Left kidney (tissue), 2 donors: ENCODE measurements around the gene PLA2G4D. TPM values are rescaled to one million over a fixed set of nuclear protein-coding genes. Genes with fewer than 3 reads are reported as not detected.

Source experiments
- DNase-seq: peaks from one replicate; pipeline ENCODE4 v3.0.0-alpha.2; 2013
- polyA plus RNA-seq: library from polyadenylated mRNA; unstranded; fragments of 120-200 nt; gene quantifications from one replicate; pipeline ENCODE4 v1.2.1, GENCODE V29; 2013; ENCODE audit not compliant: insufficient read length

Gene PLA2G4D
- polyA plus RNA-seq, 1 donor, result 0.07 TPM

DNA sequence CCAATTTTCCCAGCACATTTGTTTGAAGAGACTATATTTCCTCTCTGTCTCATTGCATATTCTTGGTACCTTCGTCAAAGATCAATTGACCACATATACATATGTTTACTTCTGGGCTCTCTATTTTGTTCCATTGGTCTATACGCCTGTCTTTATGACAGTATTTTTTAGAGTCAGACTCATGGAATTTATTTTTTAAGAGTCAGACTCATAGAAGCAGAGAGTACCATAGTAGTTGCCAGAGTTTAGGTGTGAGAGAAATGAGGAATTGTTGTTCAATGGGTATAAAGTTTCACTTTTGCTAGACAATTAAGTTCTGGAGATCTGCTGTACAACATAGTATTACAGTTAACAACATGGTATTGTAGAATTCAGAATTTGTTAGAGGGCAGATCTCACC, 35.0 kb upstream of the PLA2G4D start:
- no peak for DNase-seq

DNA sequence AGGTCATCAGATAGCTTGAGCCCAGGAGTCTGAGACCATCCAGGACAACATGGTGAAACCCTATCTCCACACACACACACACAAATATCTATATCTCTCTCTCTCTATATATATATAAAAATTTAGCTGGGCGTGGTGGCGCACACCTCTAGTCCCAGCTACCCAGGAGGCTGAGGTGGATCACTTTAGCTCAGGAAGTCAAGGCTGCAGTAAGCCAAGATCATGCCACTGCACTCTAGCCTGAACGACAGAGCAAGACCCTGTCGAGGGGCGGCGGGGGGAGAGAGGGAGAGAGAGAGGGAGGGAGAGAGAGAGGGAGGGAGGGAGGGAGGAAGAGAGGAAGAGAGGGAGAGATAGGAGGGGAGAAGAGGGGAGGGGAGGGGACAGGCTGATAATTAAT, 34.1 kb upstream of the PLA2G4D start:
- DNase-seq, result no peak

DNA sequence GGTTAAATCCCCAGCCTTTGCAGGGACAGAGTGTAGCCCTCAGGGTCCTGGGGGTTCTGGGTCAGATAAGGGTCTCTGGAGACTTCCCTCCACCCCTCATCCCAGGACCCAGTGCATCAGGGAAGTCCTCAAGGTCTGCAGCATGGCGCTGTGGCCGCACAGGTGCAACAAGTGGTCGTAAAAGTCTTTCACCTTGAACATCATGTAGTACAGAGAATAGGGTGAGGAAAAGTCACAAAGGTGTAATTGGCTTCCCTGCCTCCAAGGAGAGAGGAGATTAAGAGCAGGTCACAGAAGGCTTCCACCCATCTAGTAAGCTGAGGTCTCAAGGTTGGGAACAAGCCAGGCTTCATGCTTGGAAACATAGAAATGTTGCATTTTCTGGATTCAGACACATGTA, 29.2 kb upstream of the PLA2G4D start:
- DNase-seq, result no peak

DNA sequence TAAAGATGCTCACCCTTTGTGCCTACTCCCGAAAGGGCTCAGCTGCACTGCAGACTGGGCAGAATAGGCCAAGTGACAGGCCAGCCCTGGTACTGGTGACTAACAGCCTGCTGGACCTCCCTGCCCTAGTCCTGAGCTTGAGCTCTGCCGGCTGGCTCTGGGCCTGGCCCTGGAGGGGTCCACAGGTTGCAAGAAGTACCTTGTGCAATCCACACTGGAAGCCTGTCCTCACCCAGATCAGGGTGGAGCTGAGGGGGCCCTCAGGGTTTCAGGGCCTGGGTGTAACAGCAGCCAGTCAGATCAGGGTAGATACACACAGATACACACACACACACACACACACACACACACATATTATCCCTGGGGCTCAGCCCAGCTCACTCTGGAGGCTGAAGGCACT, 27.3 kb upstream of the PLA2G4D start:
- DNase-seq, result no peak

DNA sequence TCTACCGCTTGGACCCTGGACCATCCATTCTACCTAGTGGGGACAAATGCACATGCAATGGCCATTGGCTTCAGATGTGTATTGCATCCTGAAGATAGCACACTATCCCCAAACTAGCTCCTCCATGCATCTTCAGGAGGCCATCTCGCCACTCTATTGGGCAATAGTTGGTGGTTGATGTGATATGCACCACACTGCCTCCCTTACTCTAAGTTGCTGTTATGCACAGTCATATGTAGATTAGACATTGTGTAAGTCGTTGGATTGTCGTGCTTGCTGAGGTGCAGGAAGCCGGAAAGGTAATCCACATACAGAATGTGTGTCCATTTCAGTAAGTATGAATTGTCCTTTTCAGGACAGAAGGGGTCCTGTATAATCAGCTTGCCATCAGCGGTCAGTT, 26.7 kb upstream of the PLA2G4D start:
- no peak for DNase-seq

DNA sequence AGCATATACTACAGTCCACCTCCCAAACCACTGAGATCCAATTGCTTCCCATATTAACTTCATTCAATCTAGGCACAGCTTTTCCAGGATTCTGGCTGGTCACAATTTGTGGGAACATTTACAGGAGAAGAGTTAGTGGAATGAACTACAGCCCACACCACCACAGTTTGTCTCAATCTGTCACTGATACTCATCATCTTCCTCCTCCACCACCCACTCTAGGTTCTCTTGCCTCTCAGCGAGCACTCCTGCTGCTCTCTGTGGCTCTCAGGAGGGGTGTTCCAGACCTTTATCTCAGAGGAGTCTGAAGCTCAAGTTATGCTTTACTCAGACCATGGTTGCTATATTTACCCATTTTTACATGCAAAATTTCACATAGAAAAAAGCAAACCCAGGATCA, 25.9 kb upstream of the PLA2G4D start:
- DNase-seq, result no peak

DNA sequence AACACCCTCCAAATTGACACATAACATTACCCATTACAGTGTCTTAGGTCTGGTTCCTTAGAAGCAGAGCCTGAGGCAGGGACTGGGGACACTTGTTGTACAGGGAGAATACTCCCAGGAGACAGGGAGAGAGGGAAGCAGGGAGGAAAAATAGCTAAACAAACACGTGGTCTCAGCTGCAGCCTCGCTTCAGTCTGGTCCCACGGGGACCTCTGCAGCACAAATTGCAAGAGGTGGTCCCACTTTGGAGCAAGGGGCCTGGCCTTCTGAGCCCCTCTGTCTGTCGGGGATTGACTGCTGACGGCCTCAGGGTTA, 25.0 kb upstream of the PLA2G4D start:
- no peak for DNase-seq

DNA sequence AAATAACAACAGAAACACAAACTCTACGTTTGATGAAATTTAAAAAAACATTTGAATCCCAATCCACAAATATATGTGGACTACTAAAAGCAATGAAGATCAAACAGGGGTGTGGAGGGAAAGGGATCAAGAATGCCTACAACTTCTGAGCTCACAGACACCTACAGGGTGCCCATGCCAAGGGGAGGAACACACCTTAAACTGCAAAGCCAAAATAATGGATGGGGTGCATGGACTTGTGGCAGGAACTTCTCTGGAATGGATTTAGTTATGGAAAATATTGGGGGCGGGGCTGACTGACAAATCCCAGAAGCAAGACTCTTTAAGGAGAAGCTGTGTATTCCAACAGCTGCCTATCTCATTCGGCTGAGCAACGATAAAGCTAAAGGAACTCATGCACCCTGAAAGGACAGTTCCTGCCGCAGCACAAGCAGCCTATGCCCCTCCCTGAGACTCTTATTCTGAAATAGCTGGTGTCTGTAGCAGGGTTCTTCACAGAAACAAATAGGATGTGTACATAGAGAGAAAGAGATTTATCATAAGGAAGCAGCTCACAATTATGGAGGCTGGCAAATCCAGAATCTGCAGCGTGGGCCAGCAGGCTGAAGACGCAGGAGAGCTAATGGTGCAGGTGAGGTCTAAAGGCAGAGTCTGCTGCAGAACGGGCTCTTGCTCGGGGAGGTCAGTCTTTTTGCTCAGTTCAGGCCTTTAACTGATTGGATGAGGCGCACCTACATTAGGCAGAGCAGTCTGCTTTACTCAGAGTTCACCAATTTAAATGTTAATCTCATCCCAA, 24.5 kb upstream of the PLA2G4D start:
- DNase-seq, result no peak

DNA sequence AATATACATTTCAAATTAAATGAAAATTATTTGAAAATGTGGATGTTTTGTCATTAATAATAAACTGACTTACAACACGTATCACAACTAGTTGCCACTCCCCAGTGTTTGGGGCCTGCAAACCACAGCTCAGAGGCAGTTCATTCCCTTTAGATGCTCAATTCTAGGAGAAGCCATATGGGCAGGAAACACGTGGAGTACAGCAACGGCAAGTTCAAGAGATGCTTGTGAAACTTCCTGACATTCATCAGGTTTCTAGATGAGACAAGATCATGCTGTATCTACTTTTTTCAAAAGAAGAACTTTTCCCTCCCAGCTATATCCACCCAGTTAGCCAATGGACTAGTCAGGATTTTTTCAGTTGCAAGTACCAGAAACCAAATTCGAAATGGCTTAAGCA, 17.6 kb upstream of the PLA2G4D start:
- no peak for DNase-seq

DNA sequence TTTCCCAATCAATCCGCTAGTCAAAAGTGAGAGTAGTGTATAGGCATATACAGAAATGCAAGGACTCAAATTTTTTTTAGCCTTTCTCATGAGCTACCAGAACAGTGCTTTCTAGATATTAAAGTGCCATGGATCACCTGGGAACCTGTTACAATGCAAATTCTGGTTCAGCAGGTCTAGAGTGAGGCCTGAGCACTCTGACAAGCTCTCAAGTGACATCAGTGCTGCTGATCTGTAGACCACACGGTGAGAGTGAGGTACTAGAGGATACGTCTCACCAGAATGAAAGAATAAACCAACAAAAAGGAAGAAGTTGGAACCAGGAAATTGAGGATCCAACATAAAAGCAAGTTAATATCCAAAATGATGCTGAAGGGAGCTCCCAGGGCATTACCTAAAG, 16.0 kb upstream of the PLA2G4D start:
- no peak for DNase-seq

DNA sequence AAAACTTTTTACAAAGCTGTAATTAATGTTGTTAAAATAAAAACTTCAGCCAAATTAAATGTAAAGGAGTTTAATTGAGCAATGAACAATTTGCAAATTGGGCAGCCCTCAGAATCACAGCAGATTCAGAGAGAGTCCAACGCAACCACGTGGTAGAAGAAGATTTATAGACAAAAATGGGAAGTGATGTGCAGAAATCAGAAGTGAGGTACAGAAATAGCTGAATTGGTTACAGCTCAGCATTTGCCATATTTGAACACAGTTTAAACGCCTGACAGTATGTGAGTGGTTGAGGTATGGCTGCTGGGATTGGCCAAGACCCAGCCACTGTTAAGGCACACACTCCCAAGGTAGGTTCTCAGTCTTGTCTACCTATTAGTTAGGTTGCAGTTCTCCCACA, 14.4 kb upstream of the PLA2G4D start:
- DNase-seq, result no peak

DNA sequence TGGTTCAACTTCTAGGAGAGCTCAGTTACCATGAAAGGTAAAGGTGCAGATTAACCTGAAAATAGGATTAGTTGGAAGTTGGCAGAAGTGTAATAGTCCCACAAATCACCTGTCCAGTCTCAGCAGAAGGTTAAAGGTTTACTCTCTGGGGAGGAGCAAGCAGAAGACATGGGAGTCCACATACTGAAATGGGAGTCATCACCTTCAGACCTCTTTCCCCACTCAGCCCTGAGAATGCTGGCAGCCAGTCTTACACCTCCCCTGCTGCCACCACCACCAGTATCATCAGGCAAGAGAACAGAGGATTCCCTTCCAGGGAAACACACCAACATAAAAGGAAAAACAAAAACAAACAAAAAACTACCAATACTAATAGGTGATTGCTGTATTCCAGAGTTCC, 13.8 kb upstream of the PLA2G4D start:
- no peak for DNase-seq

DNA sequence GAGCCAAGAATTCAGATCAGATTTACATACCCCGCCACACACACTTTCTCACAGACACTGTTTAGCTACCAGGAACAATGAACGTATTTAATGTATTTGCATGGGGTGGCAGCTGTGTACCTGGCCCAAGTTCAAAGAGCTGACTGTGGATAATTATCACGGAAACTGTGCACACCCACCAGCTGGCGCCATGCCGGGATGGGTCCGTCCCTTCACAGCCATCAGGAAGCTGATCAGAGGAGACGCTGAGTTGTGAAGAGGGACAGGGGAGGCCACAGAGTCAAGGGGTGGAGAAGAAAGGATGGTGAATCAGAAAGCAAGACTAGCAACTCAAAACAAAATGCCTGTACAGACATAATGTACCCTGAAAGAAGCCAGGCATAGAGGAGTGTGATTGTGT, 13.1 kb upstream of the PLA2G4D start:
- no peak for DNase-seq

DNA sequence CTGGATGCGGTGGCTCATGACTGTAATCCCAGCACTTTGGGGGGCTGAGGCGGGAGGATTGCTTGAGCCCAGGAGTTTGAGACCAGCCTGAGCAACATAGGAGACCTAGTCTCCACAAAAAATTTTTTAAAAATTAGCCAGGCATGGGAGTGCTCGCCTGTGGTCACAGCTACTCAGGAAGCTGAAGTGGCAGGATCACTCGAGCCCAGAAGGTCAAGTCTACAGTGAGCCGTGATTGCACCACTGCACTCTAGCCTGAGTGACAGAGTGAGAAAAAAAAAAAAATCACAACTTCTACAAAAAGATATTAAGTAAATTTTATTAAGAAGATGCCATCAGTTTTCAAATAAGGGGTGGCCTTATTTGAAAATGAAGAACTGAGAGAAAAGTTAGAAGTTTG, 11.9 kb upstream of the PLA2G4D start:
- DNase-seq, result no peak

DNA sequence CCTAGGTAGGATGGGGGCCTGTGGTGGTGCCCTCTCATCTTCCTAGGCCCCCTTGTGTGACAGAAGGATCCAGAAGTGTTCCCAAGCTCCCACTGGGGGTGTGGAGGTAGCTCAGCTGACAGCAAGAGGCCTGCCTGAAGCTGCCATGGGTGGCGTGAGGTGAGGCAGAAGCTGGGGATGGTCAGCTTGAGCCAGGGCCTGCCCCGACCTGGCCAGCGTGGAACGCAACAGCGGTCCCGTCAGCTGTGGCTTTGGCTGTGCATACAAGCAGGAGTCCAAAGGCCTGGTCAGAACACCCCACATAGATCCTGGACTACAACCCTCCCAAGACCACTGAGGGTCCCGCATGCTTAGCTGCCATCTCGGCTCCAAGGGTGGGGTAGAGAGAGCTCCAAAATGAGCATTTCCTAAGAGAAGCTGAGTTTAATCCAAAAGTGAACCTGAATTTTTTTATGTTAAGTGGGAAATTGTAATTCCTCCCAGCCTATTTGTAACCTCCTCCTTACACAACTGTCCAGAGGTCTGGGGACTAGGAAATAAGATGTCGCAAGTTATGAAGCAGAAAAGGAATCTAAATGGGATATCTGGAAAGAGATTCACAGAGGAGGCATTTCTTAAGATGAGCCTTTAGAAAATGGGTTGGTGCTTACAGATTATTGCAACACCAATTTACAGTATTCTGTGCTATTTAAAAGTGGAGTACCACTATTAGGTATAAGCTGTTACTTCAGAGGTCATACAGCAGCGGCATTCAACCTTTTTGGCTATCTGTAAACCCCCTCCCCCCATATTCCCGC, 9.9 kb upstream of the PLA2G4D start:
- DNase-seq, result no peak

DNA sequence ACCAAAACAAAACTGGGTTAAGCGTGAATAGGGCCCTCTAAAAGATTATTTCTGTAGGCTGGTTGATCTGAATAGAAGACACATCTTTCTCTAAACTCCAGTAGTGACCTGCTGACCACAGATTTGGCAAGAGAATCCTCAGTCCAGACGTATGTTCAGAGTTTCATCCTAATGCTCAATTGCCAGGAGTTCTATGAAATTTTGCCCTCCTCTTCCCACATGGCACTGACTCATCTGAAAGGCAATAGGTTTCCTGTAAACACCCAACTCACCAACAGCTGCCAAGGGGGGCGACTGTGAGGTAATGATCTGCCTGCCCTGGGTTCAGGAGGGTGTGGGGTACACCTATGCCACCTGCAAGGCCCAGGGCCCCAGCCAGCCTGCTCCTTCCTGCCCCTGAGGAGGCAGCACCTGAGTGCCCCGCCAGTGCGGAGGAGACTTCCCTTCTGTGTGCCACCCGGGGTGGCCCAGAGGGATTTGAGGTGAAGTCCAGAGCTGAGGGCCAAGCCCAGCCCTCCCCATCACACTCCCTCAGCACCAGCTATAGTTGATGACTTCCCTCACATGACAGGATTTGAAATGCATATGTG, 8.4 kb upstream of the PLA2G4D start:
- DNase-seq, result no peak

DNA sequence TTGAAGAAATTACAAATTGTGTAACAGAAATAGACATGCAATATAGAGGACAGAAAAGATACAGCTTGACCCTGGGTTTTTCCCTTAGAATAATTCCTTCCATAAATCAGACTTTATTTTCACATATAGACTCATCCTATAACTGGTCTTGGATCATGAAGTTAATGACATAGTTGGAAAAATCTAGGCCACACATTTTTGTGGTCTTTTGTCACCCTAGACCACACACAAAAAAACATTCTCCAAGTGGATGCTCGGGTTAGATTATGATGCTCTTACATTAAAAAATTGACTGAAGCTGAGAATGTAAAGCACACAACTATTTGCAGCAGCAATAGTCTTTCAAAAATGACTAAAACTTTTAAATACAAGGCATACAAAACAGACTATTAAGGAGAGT, 7.5 kb upstream of the PLA2G4D start:
- no peak for DNase-seq

DNA sequence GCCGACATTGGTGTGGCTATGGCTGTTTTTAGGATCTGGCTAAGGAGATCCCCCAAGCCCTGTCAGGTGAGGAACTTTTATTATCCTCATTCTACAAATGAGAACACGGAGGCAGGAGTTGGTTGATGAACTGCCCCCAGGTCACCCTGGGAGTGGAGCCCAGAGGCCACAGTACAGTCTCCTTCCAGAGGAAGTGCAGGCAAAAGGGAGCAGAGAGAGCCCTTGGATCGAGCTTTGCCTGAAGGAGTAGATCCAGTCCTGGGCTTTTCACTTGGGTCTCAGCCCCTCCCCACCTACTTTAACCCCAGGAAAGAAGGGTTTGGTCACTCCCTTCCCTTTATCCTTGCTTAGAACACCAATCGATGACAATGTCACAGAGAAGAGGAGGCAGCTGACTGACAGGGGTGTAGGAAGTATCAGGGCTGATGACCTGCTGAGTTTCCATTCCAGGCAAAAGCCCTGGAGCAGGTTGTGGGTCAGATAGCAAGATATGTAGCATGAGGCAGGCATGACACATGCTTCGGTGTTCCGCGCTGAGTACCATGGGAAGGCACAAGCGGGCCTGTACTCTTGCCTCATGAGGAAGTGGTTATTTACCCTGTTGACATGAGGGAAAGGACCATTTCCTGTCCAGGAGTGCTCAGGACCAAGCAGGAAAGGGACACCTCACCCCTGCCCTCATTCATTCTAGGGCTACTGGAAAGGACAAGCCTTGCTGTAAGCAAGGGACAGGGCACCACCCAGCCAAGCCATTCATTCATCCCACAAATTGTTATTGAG, 5.8 kb upstream of the PLA2G4D start:
- DNase-seq, result no peak

DNA sequence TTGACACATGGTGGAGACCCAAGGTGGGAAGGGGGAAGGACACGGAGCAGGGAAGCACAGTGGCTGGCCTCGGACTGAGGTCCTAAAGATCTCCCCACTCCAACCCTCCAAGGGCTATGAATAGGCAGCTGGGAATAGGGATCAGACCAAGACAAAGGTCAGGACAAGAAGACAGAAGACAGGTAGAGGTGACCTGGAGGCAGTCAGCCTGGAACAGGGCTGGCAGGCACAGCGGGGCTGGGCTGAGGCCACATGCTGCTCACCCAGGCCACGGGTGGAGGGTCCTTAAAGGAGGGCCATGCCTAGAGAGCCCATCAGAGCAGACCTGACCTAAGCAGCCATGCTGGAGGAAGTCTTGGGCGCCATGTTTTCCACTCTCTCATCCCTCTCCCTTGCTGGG, 2.7 kb upstream of the PLA2G4D start:
- DNase-seq, result no peak

DNA sequence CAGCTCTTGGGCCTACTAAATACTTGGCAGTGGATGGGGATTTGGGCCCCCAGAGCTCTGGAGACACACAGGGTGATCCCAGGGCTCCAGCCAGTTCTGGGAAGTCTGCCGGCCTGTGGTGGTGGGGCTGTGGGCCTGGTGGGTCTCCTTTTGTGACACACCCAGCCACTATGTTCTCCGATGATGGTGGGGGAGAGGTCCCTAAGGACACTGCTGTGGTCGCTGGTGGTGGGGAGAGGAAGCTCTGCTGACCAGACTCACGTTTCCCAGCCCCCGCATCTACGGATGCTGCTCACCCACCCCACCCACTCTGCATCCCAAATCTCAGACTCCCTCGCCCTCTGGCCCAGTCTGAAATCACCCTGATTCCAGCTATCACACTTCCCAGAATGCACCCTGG, 396 bp downstream of the PLA2G4D start:
- no peak for DNase-seq

DNA sequence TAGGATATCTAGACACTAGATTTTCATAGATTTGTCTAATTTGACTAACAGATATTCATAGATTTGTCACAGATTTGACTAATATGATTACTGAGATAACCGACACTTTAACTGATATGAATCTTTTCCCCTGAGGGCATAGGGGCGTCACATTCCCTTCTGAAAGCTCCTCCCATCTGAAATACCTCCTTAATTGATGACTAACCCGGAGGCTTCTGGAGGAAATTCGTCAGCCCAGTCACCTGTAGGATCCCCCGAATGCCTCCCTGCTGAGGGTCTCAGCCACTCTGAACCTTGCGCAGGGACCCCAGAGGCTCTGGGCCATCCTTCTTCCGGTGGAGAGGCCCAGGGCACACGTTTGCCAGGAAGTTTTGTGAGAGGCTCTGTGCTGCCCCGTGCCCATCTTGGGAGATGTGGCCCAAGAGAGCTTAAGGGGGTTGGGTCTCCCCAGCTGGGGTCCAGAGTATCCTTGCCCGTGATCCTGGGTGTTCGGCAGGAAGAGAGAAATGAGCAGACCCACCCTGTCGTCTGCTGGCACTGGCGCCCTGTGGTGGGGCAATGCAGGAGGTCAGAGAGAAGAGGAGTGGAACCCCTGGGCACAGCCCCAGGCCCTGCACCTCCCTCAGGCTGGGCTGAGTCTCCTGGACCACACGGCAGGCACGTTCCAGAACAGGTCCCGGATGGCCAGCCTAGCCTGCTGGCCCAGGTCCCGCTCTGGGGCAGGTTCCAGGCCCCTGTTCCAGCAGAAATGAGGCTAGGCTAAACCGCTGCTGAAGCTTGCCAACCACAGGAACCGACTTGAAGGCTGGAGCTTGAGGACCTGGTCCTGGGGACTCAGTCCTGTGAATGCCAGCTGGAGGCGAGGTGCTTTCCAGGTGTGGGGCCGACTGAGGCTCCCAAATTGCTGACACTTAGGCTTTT, 1.7 kb downstream of the PLA2G4D start:
- no peak for DNase-seq
